ENCODE results near the gene TRAPPC12.
A peak's percentile ranks its signal among the peaks of the same experiment; 100 is the strongest.

TRAPPC12 gene

GRCh38 chr2:3408781-3409180 lies 29.3 kb downstream of the TRAPPC12 start:
- DNase-seq (ENCODE audit: low read depth, low spot score): no peak

DNA sequence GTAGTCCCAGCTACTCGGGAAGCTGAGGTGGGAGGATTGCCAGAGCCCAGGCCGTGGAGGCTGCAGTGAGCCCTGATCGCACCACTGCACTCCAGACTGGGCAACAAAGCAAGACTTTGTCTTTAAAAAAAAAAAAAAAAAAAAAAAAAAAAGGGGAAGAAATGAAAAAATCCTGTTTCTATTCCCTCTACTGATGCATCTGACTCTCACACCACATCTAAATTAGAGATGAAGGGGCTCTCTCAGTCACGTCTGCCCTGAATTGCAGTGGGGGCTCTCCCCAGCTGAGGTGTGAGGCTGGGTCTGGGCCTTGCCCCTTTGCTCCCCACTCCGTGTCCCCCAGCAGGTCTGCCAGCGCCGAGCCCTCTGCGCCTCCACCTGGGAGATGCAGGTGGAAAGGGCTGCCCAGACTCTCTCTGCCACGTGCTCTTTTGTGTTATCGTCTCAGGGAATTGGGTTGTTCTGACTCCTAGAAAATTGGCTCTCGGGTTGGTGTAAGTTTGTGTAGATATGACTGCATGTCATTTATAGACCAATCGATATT lies 30.2 kb downstream of the TRAPPC12 start:
- no peak for DNase-seq (ENCODE audit: low read depth, low spot score)

GRCh38 chr2:3411103-3411502 lies 31.6 kb downstream of the TRAPPC12 start:
- no peak for DNase-seq (ENCODE audit: low read depth, low spot score)

- DNase-seq (ENCODE audit: low read depth, low spot score): no peak
These were observed 34.2 kb downstream of the TRAPPC12 start for GRCh38 chr2:3413697-3414096.

DNA sequence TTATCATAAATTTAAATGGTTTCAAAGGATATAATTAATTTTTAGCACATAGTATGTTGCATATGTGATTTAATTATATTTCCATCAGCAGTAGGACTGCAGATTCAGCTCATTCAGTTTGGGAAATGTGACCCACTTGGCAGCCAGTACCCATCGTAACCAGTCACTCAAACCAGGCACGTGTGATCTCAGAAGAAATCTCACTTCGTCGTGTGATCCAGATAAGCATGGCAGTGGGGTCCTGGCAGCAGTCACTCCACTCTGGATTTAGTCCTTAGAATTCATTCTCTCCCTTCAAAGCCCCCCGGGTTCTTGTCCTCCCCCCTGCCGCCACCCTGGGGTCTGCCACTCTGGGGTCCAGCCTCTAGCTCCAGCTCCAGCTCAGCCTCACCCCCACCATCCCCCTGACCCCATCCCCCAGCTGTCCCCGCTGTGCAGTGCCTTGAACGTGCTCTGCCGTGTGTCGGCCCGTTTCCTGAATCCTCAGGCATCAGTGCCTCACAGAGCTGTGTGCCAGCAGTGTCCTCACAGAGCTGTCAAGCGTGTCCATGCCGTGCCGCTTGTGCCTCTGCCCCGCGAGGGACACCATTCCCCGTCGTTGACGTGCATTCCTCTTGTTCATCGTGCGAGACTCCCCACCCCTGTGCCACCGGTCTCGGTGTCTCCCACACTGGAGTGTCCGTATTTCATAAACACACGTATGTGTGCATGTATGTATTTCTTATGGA lies 34.8 kb downstream of the TRAPPC12 start:
- no peak for DNase-seq (ENCODE audit: low read depth, low spot score)

- DNase-seq (ENCODE audit: low read depth, low spot score): no peak
These were observed 39.4 kb downstream of the TRAPPC12 start for GRCh38 chr2:3418766-3419404.

DNA sequence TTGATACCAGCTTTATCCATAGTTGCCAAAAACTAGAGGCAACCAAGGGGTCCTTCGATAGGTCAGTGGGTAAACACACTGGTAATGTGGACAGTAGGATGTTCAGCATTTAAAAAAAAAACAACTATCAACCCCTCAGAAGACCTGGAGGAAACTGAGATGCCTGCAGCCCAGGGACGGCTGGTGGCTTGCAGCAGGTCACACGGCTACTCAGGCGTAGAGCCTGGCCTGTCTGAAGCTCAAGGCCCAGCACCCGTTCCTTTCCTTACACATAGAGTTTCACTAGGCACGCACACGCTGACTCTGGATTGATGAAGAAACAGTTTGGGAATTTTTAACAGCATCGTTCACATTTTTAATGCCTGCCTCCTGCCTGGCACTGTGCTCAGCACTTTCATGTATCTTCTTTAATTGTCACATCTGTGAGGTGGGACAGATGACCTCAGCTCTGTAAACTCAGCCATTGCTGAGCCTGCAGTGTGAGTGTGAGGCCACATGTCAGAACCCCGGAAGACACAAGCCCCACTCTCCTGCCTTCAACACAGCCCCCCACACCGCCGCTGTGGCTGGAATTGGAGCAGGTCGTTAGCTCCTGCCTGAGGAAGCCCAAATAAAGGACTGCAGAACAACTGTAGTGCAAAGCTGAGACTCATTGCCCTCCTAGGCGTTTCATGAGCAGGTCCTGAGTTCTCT lies 40.7 kb downstream of the TRAPPC12 start:
- DNase-seq (ENCODE audit: low read depth, low spot score): no peak

- DNase-seq (ENCODE audit: low read depth, low spot score): no peak
These were observed 41.4 kb downstream of the TRAPPC12 start for GRCh38 chr2:3420769-3421397.

GRCh38 chr2:3421580-3421979 lies 42.1 kb downstream of the TRAPPC12 start:
- no peak for DNase-seq (ENCODE audit: low read depth, low spot score)

DNA sequence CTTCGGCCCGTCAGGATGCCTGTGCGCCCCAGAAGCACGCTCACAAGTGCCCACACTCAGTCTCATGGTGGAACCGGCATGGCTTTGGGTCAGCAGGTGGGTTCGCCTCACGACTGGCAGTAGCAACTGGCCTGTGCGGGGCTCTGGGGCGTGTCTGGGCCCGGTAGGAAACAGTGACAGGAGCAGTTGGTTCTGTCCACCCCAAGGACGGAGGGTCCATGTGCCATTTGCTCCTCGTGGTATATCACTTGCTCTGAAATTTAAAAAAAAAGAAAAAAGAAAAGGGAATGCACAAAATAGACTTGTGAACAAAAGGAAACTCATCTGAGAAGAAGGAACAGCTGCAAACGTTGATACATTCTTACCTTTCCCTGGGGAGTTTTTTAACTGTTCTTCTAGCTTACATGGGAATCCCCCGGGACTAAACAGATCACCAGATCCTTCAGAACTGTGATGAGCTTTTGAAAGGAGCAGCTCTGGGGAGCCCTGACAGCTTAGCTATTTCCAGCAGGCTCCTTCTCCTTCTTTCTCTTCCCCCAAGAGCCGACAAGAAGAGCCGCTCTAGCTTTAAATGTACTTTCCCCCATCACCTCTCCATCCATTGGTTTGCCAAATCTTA lies 42.8 kb downstream of the TRAPPC12 start:
- no peak for DNase-seq (ENCODE audit: low read depth, low spot score)

- peak; percentile 59 for DNase-seq (ENCODE audit: low read depth, low spot score)
These were observed 44.1 kb downstream of the TRAPPC12 start for GRCh38 chr2:3423492-3424170.

DNA sequence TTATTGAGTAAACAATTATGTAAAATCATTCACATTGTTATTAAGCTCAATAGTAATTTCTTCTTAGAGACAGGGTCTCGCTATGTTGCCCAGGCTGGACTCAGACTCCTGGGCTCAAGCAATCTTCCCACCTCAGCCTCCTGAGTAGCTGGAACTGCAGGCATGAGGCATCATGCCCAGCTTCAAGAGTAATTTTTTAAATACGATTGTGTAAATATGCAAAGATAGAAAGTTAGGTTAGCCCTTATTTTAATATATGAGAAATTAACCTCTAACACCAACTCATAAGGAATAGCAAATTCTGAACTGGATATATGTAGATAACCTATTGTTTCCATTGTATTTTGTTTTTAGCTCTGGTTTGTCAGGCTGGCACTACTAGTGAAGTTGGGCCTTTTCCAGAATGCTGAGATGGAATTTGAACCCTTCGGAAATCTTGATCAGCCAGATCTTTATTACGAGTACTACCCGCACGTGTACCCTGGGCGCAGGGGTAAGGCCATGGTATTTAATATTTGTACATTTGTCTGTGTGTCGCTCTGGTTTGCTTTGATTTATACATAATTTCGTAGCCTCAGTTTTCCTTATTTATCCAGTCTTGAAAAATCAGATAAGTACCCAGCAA lies 44.8 kb downstream of the TRAPPC12 start:
- no peak for DNase-seq (ENCODE audit: low read depth, low spot score)

DNA sequence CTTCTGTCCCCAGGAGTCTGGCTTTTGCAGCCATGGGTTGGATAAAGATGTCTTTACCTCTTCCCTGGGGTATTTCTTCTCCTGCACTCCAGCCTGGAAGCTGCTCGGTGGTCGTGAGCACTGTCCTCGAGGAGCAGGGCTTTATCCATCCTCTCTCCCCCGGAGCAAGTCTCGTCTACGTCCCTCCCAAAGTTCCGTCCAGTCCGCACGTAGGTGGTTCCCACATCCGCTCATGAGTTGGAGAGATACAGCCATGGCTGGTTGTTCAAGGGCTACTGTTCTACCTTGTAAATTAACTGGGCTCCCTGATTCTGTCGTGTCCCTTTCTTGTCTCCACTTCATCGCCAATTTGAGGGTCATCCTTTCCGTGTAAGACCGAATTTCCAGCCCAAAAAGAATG lies 47.1 kb downstream of the TRAPPC12 start:
- no peak for DNase-seq (ENCODE audit: low read depth, low spot score)

DNA sequence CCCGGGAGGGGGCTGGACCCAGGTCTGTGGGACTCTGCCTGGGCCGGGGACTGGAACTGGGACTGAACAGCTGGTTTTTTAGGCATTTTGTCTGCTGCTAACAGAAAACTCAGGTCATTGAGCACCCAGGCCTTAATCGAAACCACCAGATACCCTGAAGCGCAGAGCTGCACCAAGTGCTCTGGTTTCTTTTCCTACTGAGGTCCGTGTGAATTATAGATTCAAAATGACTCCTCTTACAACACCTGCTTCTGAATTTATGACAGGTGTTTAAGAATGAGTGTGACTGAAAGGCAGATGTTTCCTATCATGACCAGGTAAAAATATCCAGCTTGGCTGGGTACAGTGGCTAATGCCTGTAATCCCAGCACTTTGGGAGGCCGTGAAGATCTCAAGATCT lies 47.8 kb downstream of the TRAPPC12 start:
- DNase-seq (ENCODE audit: low read depth, low spot score): no peak

DNA sequence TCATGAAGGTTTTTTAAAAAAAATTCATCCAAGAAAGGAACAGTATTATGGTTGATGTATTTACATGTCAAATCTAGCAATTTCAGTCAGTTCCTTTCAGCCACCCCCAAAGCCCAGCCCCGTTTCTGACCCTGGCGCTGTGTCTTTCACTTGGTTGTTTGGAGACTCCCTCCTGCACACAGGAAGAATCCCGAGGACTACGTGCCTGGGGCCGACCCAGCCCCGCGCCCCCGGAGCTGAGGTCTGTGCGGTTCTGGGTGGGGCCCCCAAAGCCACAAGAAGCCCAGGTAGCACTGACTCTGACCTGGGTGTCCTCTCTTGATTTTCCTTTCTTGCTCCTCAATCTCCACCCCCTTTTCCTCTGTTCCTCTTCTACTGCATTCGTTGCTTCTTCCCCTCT lies 49.1 kb downstream of the TRAPPC12 start:
- DNase-seq (ENCODE audit: low read depth, low spot score): no peak

GRCh38 chr2:3429066-3429610 lies 49.6 kb downstream of the TRAPPC12 start:
- DNase-seq (ENCODE audit: low read depth, low spot score): peak; percentile 12

- no peak for DNase-seq (ENCODE audit: low read depth, low spot score)
These were observed 50.7 kb downstream of the TRAPPC12 start for GRCh38 chr2:3430172-3430571.

- no peak for DNase-seq (ENCODE audit: low read depth, low spot score)
These were observed 51.4 kb downstream of the TRAPPC12 start for GRCh38 chr2:3430740-3431490.

GRCh38 chr2:3432067-3432466 lies 52.6 kb downstream of the TRAPPC12 start:
- no peak for DNase-seq (ENCODE audit: low read depth, low spot score)

Measured in astrocyte of the hippocampus (primary cell).